CD4-positive, alpha-beta T cell (primary cell): Measurements from ENCODE around the gene CRYL1. TPM values are rescaled to one million over a fixed set of nuclear protein-coding genes. Genes with fewer than 3 reads are reported as not detected.

Experiments
- ATAC-seq: fragments of 200-7000 bp; cut with Tn5 transposase; one replicate; pipeline ENCODE4 v1.10.0; 2022; ENCODE audit warnings: mild to moderate bottlenecking; ENCODE audit not compliant: poor library complexity
- CTCF ChIA-PET: fragments of 350-600 bp; sonication (Branson Sonifier 250); formaldehyde crosslinking; loops from one replicate; lab custom pipeline; 2021; ENCODE audit warnings: antibody characterized with exemption, inconsistent platforms; lab: Charles Lee
- POLR2A ChIA-PET: fragments of 350-600 bp; sonication (Branson Sonifier 250); formaldehyde crosslinking; loops from one replicate; lab custom pipeline; 2021; ENCODE audit warnings: antibody characterized with exemption, inconsistent platforms; lab: Charles Lee
- DNase-seq, 14 experiments: peaks; one replicate each; pipeline ENCODE4 v3.0.0-alpha.2; 2013 to 2020; ENCODE audit warnings: mixed read lengths in 2 of 14
- H3K27ac ChIP-seq, 2 donors: one replicate each; pipeline versions ENCODE4 v1.5.1 to v1.7.0; 2013; ENCODE audit warnings: low read length in 2 of 2, low read depth in 1 of 2, mild to moderate bottlenecking in 1 of 2
- H3K27me3 ChIP-seq, 2 experiments: 1 replicate in 1 of 2; 2 replicates in 1 of 2; pipeline versions ENCODE4 v1.6.1 to v1.7.0; 2013; ENCODE audit warnings: low read length in 2 of 2, control low read depth in 1 of 2, mild to moderate bottlenecking in 1 of 2, moderate library complexity in 1 of 2; ENCODE audit not compliant: insufficient read depth in 2 of 2, control insufficient read depth in 1 of 2
- H3K36me3 ChIP-seq: one replicate; pipeline ENCODE4 v1.6.1; 2013; ENCODE audit warnings: low read length, control low read depth; ENCODE audit not compliant: insufficient read depth
- H3K4me1 ChIP-seq: one replicate; pipeline ENCODE4 v1.6.1; 2013; ENCODE audit warnings: low read length, control low read depth; ENCODE audit not compliant: insufficient read depth
- H3K4me3 ChIP-seq: one replicate; pipeline ENCODE4 v1.5.1; 2013; ENCODE audit warnings: mild to moderate bottlenecking, low read length, moderate library complexity
- H3K9me3 ChIP-seq, 2 experiments: 1 replicate in 1 of 2; 2 replicates in 1 of 2; pipeline versions ENCODE4 v1.6.1 to v1.7.0; 2013; ENCODE audit warnings: low read length in 2 of 2, mild to moderate bottlenecking in 2 of 2, control low read depth in 1 of 2, moderate library complexity in 1 of 2; ENCODE audit not compliant: control insufficient read depth in 1 of 2, insufficient read depth in 1 of 2
- H3K27ac Mint-ChIP-seq: one replicate; pipeline ENCODE4 v1.8.0; 2020; ENCODE audit warnings: mixed read lengths
- H3K27me3 Mint-ChIP-seq: one replicate; pipeline ENCODE4 v1.8.0; 2021; ENCODE audit warnings: mixed read lengths
- H3K36me3 Mint-ChIP-seq: one replicate; pipeline ENCODE4 v1.8.0; 2021; ENCODE audit warnings: low read depth, mixed read lengths
- H3K4me1 Mint-ChIP-seq: one replicate; pipeline ENCODE4 v1.8.0; 2021; ENCODE audit warnings: low read depth, mixed read lengths
- H3K4me3 Mint-ChIP-seq: one replicate; pipeline ENCODE4 v1.8.0; 2020; ENCODE audit warnings: mild to moderate bottlenecking, mixed read lengths
- H3K9me3 Mint-ChIP-seq: one replicate; pipeline ENCODE4 v1.8.0; 2020; ENCODE audit warnings: mixed read lengths
- CTCF ChIP-seq: fragments of 200-600 bp; IDR thresholded peaks from one replicate; pipeline ENCODE4 v1.8.0; 2022; ENCODE audit warnings: antibody characterized with exemption, mild to moderate bottlenecking
- intact Hi-C, 2 experiments: fragments of 100-400 bp; cut with DNase I in 1 of 2; cut with micrococcal nuclease in 1 of 2; formaldehyde crosslinking; loops; one replicate each; pipeline versions ENCODE4 v1.15.1 to v1.9.0; 2023 to 2025; cut with DNase I, micrococcal nuclease
- total RNA-seq, 174 experiments: library from RNA in 2 of 174; stranded (reverse) in 2 of 174; gene quantifications; one replicate each; pipeline ENCODE4 v1.2.3 and lab custom pipeline; 2021 to 2026

Gene CRYL1
- total RNA-seq, 2 experiments from 2014 or later: 7.9 to 8.0 TPM

DNA sequence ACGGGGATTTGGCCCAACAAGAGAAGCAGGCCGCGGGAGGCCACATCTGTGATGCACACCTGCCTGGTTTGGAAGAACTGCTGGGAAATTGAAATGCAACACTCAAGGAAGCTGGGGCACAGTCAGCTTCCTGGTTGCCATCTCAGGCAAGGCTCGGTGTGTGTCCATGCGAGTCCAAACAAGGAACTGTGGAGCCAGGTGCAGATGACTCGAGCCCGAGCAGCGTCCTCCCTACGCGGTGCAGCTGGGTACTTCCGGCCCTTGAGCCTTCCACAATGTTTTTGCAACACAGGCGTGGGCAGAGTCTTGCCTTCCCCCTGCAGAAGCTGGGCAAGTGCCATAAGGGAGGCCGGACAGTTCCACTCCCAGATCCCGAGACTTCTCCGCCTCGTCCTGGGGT is 94.6 kb downstream of the CRYL1 start:
- Mint-ChIP-seq H3K4me3 (no peak overlapping the region), H3K9me3 (no peaks in the 10 kb centered on the region)
- intact Hi-C loops: no loop called here

GRCh38 chr13:20430296-20430695 is 95.4 kb downstream of the CRYL1 start:
- no peaks in the 10 kb centered on the region for H3K4me1 ChIP-seq
- no peaks in the 10 kb centered on the region for H3K27me3 ChIP-seq
- H3K9me3 Mint-ChIP-seq: no peaks in the 10 kb centered on the region
- H3K9me3 ChIP-seq: no peaks in the 10 kb centered on the region
- DNase-seq: no peak
- peaks cover 24% of the 10 kb centered on the region for H3K36me3 Mint-ChIP-seq
- ChIA-PET POLR2A (no interaction called here), CTCF (no interaction called here)
- ATAC-seq: no peak
- H3K4me1 Mint-ChIP-seq: no peaks in the 10 kb centered on the region
- H3K27me3 Mint-ChIP-seq: no peaks in the 10 kb centered on the region
- H3K36me3 ChIP-seq: peaks cover 2% of the 10 kb centered on the region
- TF ChIP-seq CTCF: no peak
- H3K4me3 Mint-ChIP-seq: no peak overlapping the region
- no peak overlapping the region for H3K27ac ChIP-seq
- no peak overlapping the region for H3K4me3 ChIP-seq
- no peak overlapping the region for H3K27ac Mint-ChIP-seq
- intact Hi-C loops: no loop called here

More for the DNA sequence above, 94.6 kb downstream of the CRYL1 start:
- ATAC-seq: no peak
- no peaks in the 10 kb centered on the region for H3K4me1 Mint-ChIP-seq
- ChIA-PET POLR2A (no interaction called here), CTCF (no interaction called here)
- Histone ChIP-seq H3K27me3 (no peaks in the 10 kb centered on the region), H3K4me1 (no peaks in the 10 kb centered on the region), H3K4me3 (no peak overlapping the region), H3K27ac (no peak overlapping the region), H3K9me3 (no peaks in the 10 kb centered on the region), H3K36me3 (peaks cover 2% of the 10 kb centered on the region)
- peaks cover 22% of the 10 kb centered on the region for H3K36me3 Mint-ChIP-seq
- H3K27ac Mint-ChIP-seq: no peak overlapping the region
- H3K27me3 Mint-ChIP-seq: no peaks in the 10 kb centered on the region
- TF ChIP-seq CTCF: no peak
- DNase-seq: no peak

- POLR2A ChIA-PET: no interaction called here
- CTCF ChIA-PET: no interaction called here
- no peak for TF ChIP-seq CTCF
- no peaks in the 10 kb centered on the region for H3K9me3 Mint-ChIP-seq
- no peak overlapping the region for H3K27ac ChIP-seq
- H3K9me3 ChIP-seq: no peaks in the 10 kb centered on the region
- no peaks in the 10 kb centered on the region for H3K4me1 ChIP-seq
- no peaks in the 10 kb centered on the region for H3K27me3 Mint-ChIP-seq
- H3K27me3 ChIP-seq: no peaks in the 10 kb centered on the region
- no peak overlapping the region for H3K4me3 ChIP-seq
- DNase-seq (no peak), ATAC-seq (no peak)
- H3K36me3 Mint-ChIP-seq: peaks cover 29% of the 10 kb centered on the region
- H3K36me3 ChIP-seq: peaks cover 2% of the 10 kb centered on the region
- no peak overlapping the region for H3K27ac Mint-ChIP-seq
- H3K4me1 Mint-ChIP-seq: no peaks in the 10 kb centered on the region
- intact Hi-C loops: no loop called here
- H3K4me3 Mint-ChIP-seq: no peak overlapping the region
These were observed 96.0 kb downstream of the CRYL1 start for GRCh38 chr13:20429682-20430081.
